ENCODE results near the gene CTNNA3. TPM values are rescaled to one million over a fixed set of nuclear protein-coding genes. Genes with fewer than 3 reads are reported as not detected.

CTNNA3 gene
- total RNA-seq, 6 donors from 2014 or later, result 0.20 to 2.0 TPM; not detected in 4

- ATAC-seq (ENCODE audit: low FRiP score in 2 of 2) (no peak), DNase-seq (no peak)
- Histone ChIP-seq H3K4me1 (no peaks in the 10 kb centered on the region), H3K27me3 (no peaks in the 10 kb centered on the region), H3K4me3 (no peak overlapping the region), H3K36me3 (no peaks in the 10 kb centered on the region), H3K9me3 (no peaks in the 10 kb centered on the region), H3K27ac (no peak overlapping the region)
- WGBS, 2 donors, result 42 to 88% methylated on average over 2 of the region's 2 CpGs
- TF ChIP-seq POLR2A (IDR thresholded peaks at IDR 0.05) (no peak), CTCF (IDR thresholded peaks at IDR 0.05) (no peak), EP300 (IDR thresholded peaks at IDR 0.05) (no peak), POLR2AphosphoS5 (IDR thresholded peaks at IDR 0.05) (no peak)
Observed at GRCh38 chr10:65949526-65949925, 1746.5 kb downstream of the CTNNA3 start.

- DNase-seq (no peak), ATAC-seq (ENCODE audit: low FRiP score in 2 of 2) (no peak)
- Histone ChIP-seq H3K4me1 (no peaks in the 10 kb centered on the region), H3K4me3 (no peak overlapping the region), H3K36me3 (no peaks in the 10 kb centered on the region), H3K27ac (no peak overlapping the region), H3K27me3 (no peaks in the 10 kb centered on the region), H3K9me3 (no peaks in the 10 kb centered on the region)
- TF ChIP-seq POLR2A (IDR thresholded peaks at IDR 0.05) (no peak), EP300 (IDR thresholded peaks at IDR 0.05) (no peak), POLR2AphosphoS5 (IDR thresholded peaks at IDR 0.05) (no peak), CTCF (IDR thresholded peaks at IDR 0.05) (no peak)
- WGBS, 2 donors, result 73 to 80% methylated on average over 3 of the region's 3 CpGs
Observed at GRCh38 chr10:65945061-65945460, 1750.9 kb downstream of the CTNNA3 start.

DNA sequence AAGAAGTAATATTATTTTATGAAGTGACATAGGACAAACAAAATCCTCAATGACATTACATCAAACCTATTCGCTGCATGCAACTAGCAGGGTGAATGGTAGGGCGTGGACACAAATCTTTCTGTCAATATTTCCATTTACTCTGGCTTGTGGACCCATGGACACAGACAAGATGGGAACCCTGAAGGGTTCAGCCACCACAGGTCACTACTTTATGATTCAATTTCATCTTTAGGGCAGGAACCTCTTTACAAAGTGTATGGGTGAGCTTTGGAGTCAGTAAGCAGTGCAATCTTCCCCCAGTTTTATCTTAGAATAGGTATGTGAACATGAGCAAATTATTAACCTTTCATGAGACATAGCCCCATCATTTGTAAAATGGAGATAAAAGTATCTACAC is 1752.5 kb downstream of the CTNNA3 start:
- ATAC-seq (ENCODE audit: low FRiP score in 2 of 2), result no peak
- no peaks in the 10 kb centered on the region for H3K27me3 ChIP-seq
- no peaks in the 10 kb centered on the region for H3K36me3 ChIP-seq
- TF ChIP-seq POLR2A (IDR thresholded peaks at IDR 0.05), result no peak
- TF ChIP-seq CTCF (IDR thresholded peaks at IDR 0.05), result no peak
- TF ChIP-seq EP300 (IDR thresholded peaks at IDR 0.05), result no peak
- TF ChIP-seq POLR2AphosphoS5 (IDR thresholded peaks at IDR 0.05), result no peak
- 82 to 84% methylated on average over 2 of the region's 2 CpGs for WGBS, 2 donors
- H3K4me1 ChIP-seq, result no peaks in the 10 kb centered on the region
- no peak overlapping the region for H3K27ac ChIP-seq
- no peak for DNase-seq
- no peaks in the 10 kb centered on the region for H3K9me3 ChIP-seq
- H3K4me3 ChIP-seq, result no peak overlapping the region

GRCh38 chr10:65940816-65941662 is 1755.0 kb downstream of the CTNNA3 start:
- no peak for DNase-seq

More at GRCh38 chr10:65940816-65941662, 1755.0 kb downstream of the CTNNA3 start:
- Histone ChIP-seq H3K4me1 (no peaks in the 10 kb centered on the region), H3K27me3 (no peaks in the 10 kb centered on the region), H3K36me3 (no peaks in the 10 kb centered on the region), H3K27ac (no peak overlapping the region), H3K9me3 (no peaks in the 10 kb centered on the region), H3K4me3 (no peak overlapping the region)
- no peak for TF ChIP-seq POLR2AphosphoS5 (IDR thresholded peaks at IDR 0.05)
- no peak for TF ChIP-seq CTCF (IDR thresholded peaks at IDR 0.05)
- TF ChIP-seq EP300 (IDR thresholded peaks at IDR 0.05), result no peak
- no peak for TF ChIP-seq POLR2A (IDR thresholded peaks at IDR 0.05)
- ATAC-seq (ENCODE audit: low FRiP score in 2 of 2), result no peak
- WGBS, 2 donors, result 22 to 41% methylated on average over 3 of the region's 3 CpGs

Data from upper lobe of left lung (tissue), 6 donors.